Middle frontal gyrus (tissue), 1 donor: ENCODE results near the gene MAS1.
"Not testable (repeated sequence)": the region's sequence is repeated elsewhere in the genome, so short reads cannot be mapped to it uniquely, and the experiment has no call there.

Experiments
- DNase-seq: peaks from one replicate; pipeline ENCODE4 v3.0.0-alpha.2; 2015; ENCODE audit warnings: low spot score; ENCODE audit errors: extremely low spot score

The MAS1 gene

DNA sequence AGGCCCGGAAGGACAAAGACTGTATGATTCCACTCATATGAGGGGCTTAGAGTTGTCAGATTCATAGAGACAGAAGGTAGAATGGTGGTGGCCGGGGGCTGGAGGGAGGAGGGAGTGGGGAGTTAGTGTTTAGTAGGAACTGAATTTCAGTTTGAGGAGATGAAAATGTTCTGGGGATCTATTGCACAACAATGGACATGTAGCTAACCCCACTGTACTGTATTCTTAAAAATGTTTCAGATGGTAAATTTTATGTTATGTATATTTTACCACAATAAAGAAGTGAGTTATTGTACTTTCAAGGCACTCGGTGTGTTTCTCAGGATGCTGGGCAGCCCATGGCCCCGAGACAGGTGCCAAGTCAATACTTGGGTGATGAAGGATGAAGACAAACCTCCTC lies 25.4 kb downstream of the MAS1 start:
- no peak for DNase-seq

- no peak for DNase-seq
Observed at GRCh38 chr6:159916752-159917151, 26.0 kb downstream of the MAS1 start.

DNA sequence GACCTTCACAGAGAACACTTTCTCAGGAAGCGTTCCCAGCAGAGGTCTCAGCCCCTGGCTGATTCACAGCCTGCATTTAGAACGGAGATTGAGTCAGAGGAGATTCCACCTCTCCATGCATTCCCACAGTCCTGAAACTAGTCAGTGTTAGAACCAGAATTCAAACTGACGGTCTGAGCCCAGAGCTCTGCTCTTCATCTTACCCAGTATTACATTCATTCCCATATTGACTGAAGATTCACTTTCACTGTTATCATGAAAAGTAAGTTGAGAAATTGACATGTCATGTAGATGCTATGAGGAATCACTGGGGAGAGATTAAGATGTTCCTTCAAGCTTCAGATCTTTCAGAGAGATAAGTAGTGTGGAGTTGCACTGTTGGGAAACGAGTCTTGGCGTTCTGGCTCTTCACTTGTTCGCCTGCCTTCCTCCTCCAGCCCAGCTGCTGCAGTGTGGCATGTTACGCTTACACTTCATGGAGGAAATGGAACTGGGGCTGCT lies 28.3 kb downstream of the MAS1 start:
- DNase-seq, result no peak

GRCh38 chr6:159919800-159920199 lies 29.0 kb downstream of the MAS1 start:
- DNase-seq, result no peak

DNA sequence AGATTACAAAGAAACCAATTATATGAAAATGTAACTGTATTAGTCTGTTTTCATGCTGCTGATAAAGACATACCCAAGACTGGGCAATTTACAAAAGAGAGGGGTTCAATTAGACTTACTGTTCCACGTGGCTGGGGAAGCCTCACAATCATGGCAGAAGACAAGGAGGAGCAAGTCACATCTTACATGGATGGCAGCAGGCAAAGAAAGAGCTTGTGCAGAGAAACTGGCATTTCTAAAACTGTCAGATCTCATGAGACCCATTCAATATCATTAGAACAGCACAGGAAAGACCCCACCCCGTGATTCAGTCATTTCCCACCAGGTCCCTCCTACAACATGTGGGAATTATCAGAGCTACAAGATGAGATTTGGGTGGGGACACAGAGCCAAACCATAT lies 33.4 kb downstream of the MAS1 start:
- not testable (repeated sequence) for DNase-seq

GRCh38 chr6:159926542-159927203 lies 35.9 kb downstream of the MAS1 start:
- no peak for DNase-seq

DNA sequence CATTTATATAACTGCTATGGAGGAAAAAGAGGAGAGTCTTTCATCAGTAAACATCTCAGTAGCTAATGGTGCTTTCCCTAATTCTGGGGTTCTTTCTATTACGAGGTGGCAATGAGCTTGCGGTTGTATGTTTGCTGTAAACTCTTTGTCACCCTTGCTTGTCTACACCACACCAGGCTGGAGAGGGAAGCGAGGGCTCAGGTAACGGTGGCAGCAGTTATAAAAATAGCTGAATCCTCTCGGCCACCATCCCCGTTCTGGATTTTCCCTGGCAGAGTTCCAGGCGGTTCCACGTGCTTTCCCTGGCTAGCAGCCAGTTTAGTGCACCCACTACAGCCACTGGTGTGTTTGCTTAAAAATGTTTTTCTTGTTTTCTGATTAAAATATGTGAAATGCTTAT lies 39.0 kb downstream of the MAS1 start:
- DNase-seq, result no peak

GRCh38 chr6:159931112-159931511 lies 40.3 kb downstream of the MAS1 start:
- no peak for DNase-seq

GRCh38 chr6:159931846-159932245 lies 41.1 kb downstream of the MAS1 start:
- DNase-seq, result no peak

DNA sequence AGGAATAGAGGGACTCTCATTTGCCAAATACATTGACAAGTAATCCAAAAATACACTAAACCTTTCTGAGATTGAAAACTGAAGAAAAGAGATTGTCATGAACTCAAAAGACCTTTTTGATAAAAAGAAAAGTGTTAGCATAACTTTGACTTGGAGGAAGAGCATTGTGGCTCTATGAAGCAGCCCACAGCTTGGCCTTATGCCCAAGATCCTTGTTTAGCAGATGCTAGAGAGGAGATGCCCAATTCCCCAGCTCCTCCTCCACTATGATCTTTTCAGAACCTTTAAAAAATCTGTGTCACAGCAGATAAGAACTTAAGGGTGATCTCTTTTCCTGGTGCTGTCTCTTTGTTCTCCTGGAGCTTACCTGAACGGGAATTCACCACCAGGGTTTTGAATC lies 42.3 kb downstream of the MAS1 start:
- DNase-seq, result no peak

GRCh38 chr6:159934181-159934580 lies 43.4 kb downstream of the MAS1 start:
- no peak for DNase-seq

GRCh38 chr6:159935065-159935464 lies 44.3 kb downstream of the MAS1 start:
- DNase-seq, result no peak

DNA sequence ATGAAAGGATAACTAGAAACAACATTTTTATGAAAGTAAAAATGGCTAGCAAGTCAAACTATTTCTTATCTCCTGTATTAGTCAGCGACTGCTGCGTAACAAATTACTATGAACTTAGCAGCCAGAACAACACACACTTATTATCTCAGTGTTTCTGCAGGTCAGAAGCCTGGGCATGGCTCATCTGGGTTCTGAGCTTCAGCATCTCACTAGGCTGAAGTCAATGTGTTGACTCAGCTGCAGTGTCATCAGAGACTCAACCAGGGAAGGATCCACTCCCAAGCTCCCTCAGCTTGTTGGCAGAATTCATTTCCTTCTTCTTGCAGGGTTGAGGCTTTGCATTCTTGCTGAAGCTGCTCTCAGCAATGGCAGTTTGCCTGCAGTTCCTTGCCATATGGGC lies 44.8 kb downstream of the MAS1 start:
- DNase-seq, result no peak

GRCh38 chr6:159939591-159940016 lies 48.8 kb downstream of the MAS1 start:
- DNase-seq, result no peak
